Astrocyte of the cerebellum (primary cell): ENCODE data around the gene HLCS.

Experiments used
- DNase-seq: peaks from one replicate; pipeline ENCODE4 v3.0.0-alpha.2; 2011; ENCODE audit warnings: low read depth
- H3K4me3 ChIP-seq: 2 replicates; pipeline ENCODE4 v1.5.1; 2011; ENCODE audit warnings: mild to moderate bottlenecking, low read depth, low read length, moderate library complexity
- in situ Hi-C: cut with HindIII; loops from 2 replicates; pipeline ENCODE4 v1.10.0; 2017; ENCODE audit warnings: low sequenced_read_pairs
- TF ChIP-seq, protein P1 (sequence below): IDR thresholded peaks from 2 replicates; pipeline ENCODE4 v1.5.1; 2012; ENCODE audit warnings: low read length, low read depth, moderate library complexity, mild to moderate bottlenecking; ENCODE audit errors: missing control alignments

The HLCS gene

GRCh38 chr21:36790616-36791015, 175.9 kb downstream of the HLCS start:
- DNase-seq: no peak
- TF ChIP-seq, protein P1, sequence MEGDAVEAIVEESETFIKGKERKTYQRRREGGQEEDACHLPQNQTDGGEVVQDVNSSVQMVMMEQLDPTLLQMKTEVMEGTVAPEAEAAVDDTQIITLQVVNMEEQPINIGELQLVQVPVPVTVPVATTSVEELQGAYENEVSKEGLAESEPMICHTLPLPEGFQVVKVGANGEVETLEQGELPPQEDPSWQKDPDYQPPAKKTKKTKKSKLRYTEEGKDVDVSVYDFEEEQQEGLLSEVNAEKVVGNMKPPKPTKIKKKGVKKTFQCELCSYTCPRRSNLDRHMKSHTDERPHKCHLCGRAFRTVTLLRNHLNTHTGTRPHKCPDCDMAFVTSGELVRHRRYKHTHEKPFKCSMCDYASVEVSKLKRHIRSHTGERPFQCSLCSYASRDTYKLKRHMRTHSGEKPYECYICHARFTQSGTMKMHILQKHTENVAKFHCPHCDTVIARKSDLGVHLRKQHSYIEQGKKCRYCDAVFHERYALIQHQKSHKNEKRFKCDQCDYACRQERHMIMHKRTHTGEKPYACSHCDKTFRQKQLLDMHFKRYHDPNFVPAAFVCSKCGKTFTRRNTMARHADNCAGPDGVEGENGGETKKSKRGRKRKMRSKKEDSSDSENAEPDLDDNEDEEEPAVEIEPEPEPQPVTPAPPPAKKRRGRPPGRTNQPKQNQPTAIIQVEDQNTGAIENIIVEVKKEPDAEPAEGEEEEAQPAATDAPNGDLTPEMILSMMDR: no peak
- H3K4me3 ChIP-seq: no peak overlapping the region
- in situ Hi-C loops: no loop called here

DNA sequence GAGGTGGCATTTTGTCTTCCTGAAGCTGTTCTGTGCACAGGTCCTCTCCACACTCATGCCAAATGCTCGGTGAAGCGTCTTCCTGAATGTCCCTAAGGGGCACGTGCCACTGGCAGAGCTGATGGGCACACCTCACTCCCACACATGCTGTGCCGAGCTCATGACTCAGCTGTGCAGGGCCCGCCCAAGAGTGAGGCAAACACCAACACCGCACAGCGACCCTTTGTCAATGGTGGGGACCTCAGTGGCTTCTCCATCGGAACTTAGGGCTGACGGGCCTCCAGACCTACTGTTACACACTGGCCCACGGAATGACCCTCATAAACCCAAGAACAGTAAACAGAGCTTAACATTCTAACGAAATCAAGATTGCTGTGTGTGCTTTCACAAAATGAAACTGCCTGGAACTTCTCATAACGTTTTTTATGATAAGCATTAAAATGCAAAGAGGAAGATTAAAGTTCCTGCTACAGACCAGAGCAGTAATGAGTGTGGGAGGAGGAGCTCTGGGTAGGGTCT, 178.3 kb downstream of the HLCS start:
- TF ChIP-seq, protein P1: no peak
- H3K4me3 ChIP-seq: no peak overlapping the region
- in situ Hi-C loops: loop anchor here (10.0 kb wide), 1 partner anchor 63 kb away; no protein-coding TSS in a partner anchor
- no peak for DNase-seq

GRCh38 chr21:36786186-36786585, 180.3 kb downstream of the HLCS start:
- in situ Hi-C loops: loop anchor here (10.0 kb wide), 1 partner anchor 61 kb away; no protein-coding TSS in a partner anchor
- H3K4me3 ChIP-seq: no peak overlapping the region
- TF ChIP-seq, protein P1: no peak
- DNase-seq: no peak

- H3K4me3 ChIP-seq: no peak overlapping the region
- TF ChIP-seq, protein P1: no peak
- in situ Hi-C loops: loop anchor here (10.0 kb wide), 1 partner anchor 61 kb away; no protein-coding TSS in a partner anchor
- no peak for DNase-seq
Measured at GRCh38 chr21:36785615-36786014, 180.9 kb downstream of the HLCS start.

- H3K4me3 ChIP-seq: no peak overlapping the region
- in situ Hi-C loops: loop anchor here (10.0 kb wide), 1 partner anchor 60 kb away; no protein-coding TSS in a partner anchor
- TF ChIP-seq, protein P1: no peak
- no peak for DNase-seq
Measured at GRCh38 chr21:36784947-36785346, 181.5 kb downstream of the HLCS start.

DNA sequence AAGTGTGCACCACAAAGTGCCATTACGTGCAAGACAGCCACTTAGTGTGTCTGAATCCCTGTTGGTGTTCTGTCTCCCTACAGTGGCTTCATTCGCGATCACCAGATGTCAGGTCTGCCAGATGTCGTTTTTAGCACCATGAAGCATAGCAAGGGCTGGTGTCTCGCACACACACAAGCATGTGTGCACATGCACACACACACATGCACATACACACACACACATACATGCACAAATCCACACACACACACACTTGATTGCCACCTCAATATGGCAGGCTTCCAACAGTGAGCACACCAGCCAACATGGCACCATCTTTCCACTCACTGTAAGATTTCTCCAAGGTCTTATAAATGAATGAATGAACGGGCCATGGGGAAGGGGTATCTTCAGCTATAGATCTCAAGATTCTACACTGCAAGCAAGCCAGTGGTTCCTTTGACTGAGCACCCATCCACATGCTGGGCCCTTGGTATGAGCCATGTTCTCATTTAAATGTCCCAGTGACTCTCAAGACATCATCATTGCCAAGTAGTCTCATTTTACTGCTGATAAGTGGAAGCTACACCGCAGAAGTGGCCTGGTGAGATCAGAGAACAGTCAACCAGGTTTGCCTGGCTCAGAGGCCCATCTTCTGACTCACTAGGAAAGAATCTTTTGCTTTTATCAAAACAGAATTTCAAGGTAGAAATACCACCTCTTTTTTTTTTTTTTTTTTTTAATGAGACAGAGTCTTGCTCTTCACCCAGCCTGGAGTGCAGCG, 182.7 kb downstream of the HLCS start:
- DNase-seq: peak; percentile 73
- TF ChIP-seq, protein P1: no peak
- H3K4me3 ChIP-seq: no peak overlapping the region
- in situ Hi-C loops: loop anchor here (10.0 kb wide), 1 partner anchor 59 kb away; no protein-coding TSS in a partner anchor
